GM12878 (cell line): ENCODE measurements around the gene DIS3L2. TPM values are rescaled to one million over a fixed set of nuclear protein-coding genes. Genes with fewer than 3 reads are reported as not detected.

Source experiments
- ATAC-seq: fragments of 200-7000 bp; cut with Tn5 transposase; 3 replicates; pipeline ENCODE4 v1.9.1; 2020; ENCODE audit warnings: mild to moderate bottlenecking, moderate library complexity
- BruUV-seq: library from RNA; stranded (reverse); fragments of 400-500 nt; replicated peaks from 2 replicates; lab custom pipeline; 2021; lab: Mats Ljungman, UMichigan
- CTCF ChIA-PET: fragments of 300-600 bp; sonication (Branson Sonifier 250); formaldehyde crosslinking; extraction: SDS; loops from one replicate; lab custom pipeline; 2021; ENCODE audit warnings: inconsistent platforms; lab: Yijun Ruan, JAX
- POLR2A ChIA-PET: fragments of 350-600 bp; formaldehyde crosslinking; extraction: SDS; loops from one replicate; lab custom pipeline; 2021; ENCODE audit warnings: inconsistent platforms; lab: Charles Lee
- RAD21 ChIA-PET: fragments of 300-600 bp; sonication (Branson Sonifier 250); formaldehyde crosslinking; loops from one replicate; lab custom pipeline; 2023; ENCODE audit warnings: antibody characterized with exemption; ENCODE audit not compliant: unreplicated experiment; lab: Charles Lee
- SMC1A ChIA-PET: fragments of 300-600 bp; sonication (Branson Sonifier 250); formaldehyde crosslinking; loops from one replicate; lab custom pipeline; 2023; ENCODE audit not compliant: unreplicated experiment, uncharacterized antibody; lab: Charles Lee
- DNase-seq: peaks from one replicate; pipeline ENCODE4 v3.0.0-alpha.2; 2011; ENCODE audit warnings: low read depth, low spot score
- FAIRE-seq: peaks from 3 replicates; lab custom pipeline; 2011; peaks lifted over from hg19 to GRCh38; lab: Jason Lieb, UNC
- H2AFZ ChIP-seq: 2 replicates; pipeline ENCODE4 v1.6.0; 2011; ENCODE audit warnings: low read depth, low read length, control low read depth; ENCODE audit not compliant: control insufficient read depth
- H3K27ac ChIP-seq: 2 replicates; pipeline ENCODE4 v1.5.1; 2011; ENCODE audit warnings: control low read depth; ENCODE audit not compliant: control insufficient read depth, insufficient read depth
- H3K27me3 ChIP-seq, 2 experiments: replicated peaks in 1 of 2; 2 replicates each; pipeline versions ENCODE4 v1.6.0 to v1.6.1; 2011; ENCODE audit warnings: low read length in 1 of 2; ENCODE audit not compliant: control insufficient read depth in 2 of 2, insufficient read depth in 2 of 2
- H3K36me3 ChIP-seq, 2 experiments: 2 replicates each; pipeline ENCODE4 v1.5.1; 2011; ENCODE audit warnings: low read length in 1 of 2; ENCODE audit not compliant: control insufficient read depth in 2 of 2, insufficient read depth in 2 of 2
- H3K4me1 ChIP-seq: 2 replicates; pipeline ENCODE4 v1.6.1; 2011; ENCODE audit warnings: mild to moderate bottlenecking, low read length, moderate library complexity, mixed read lengths; ENCODE audit not compliant: control insufficient read depth, insufficient read depth
- H3K4me2 ChIP-seq: 2 replicates; pipeline ENCODE4 v1.6.0; 2011; ENCODE audit warnings: control low read depth; ENCODE audit not compliant: control insufficient read depth, insufficient read depth
- H3K4me3 ChIP-seq: fragments of 200-600 bp; sonication (generic); 2 replicates; pipeline ENCODE4 v1.5.1; 2016
- H3K79me2 ChIP-seq: 2 replicates; pipeline ENCODE4 v1.6.0; 2011; ENCODE audit warnings: low read length; ENCODE audit not compliant: control insufficient read depth, insufficient read depth
- H3K9ac ChIP-seq: 2 replicates; pipeline ENCODE4 v1.8.0; 2011; ENCODE audit warnings: low read length, control low read depth, mixed read lengths; ENCODE audit not compliant: control insufficient read depth, insufficient read depth
- H3K9me3 ChIP-seq: replicated peaks from 3 replicates; pipeline ENCODE4 v1.5.1; 2011; ENCODE audit warnings: mild to moderate bottlenecking, low read length; ENCODE audit not compliant: control insufficient read depth, insufficient read depth
- H4K20me1 ChIP-seq: 2 replicates; pipeline ENCODE4 v1.6.0; 2011; ENCODE audit not compliant: control insufficient read depth, insufficient read depth
- ATF7 ChIP-seq: fragments of 450-650 bp; IDR thresholded peaks from 2 replicates; pipeline ENCODE4 v1.6.1; 2016; ENCODE audit warnings: low read depth, mild to moderate bottlenecking
- BCL3 ChIP-seq: IDR thresholded peaks from 2 replicates; pipeline ENCODE4 v1.6.1; 2011; ENCODE audit warnings: borderline replicate concordance, low read depth, mild to moderate bottlenecking, moderate library complexity, low read length; ENCODE audit not compliant: insufficient read depth, poor library complexity, severe bottlenecking
- BHLHE40 ChIP-seq, 2 experiments: fragments of 450-650 bp in 1 of 2; IDR thresholded peaks; 2 replicates each; pipeline ENCODE4 v1.6.1; 2011 to 2017; ENCODE audit warnings: low read depth in 2 of 2, borderline replicate concordance in 1 of 2, improper control_type of control experiment in 1 of 2, low read length in 1 of 2, mild to moderate bottlenecking in 1 of 2
- BRCA1 ChIP-seq: IDR thresholded peaks from 2 replicates; pipeline ENCODE4 v1.6.1; 2011; ENCODE audit warnings: low read depth, low read length, improper control_type of control experiment
- CREB1 ChIP-seq: IDR thresholded peaks from 2 replicates; pipeline ENCODE4 v1.6.1; 2012; ENCODE audit warnings: low read depth, mild to moderate bottlenecking, inconsistent platforms
- EZH2 ChIP-seq: IDR thresholded peaks from 2 replicates; pipeline ENCODE4 v1.6.1; 2012; ENCODE audit warnings: low read depth, mild to moderate bottlenecking, control low read depth, inconsistent platforms, low read length, borderline replicate concordance; ENCODE audit not compliant: control insufficient read depth
- GABPA ChIP-seq: IDR thresholded peaks from 2 replicates; pipeline ENCODE4 v1.6.1; 2014; ENCODE audit warnings: antibody characterized with exemption, low read depth, mild to moderate bottlenecking, inconsistent platforms
- IKZF1 ChIP-seq: fragments of 450-650 bp; conservative IDR thresholded peaks from 2 replicates; pipeline ENCODE4 v1.6.1; 2017; ENCODE audit warnings: antibody characterized with exemption, mild to moderate bottlenecking
- MYB ChIP-seq: fragments of 150-350 bp; IDR thresholded peaks from 2 replicates; pipeline ENCODE4 v1.6.1; 2014; ENCODE audit warnings: mild to moderate bottlenecking, low read depth, low read length, borderline replicate concordance
- PAX8 ChIP-seq: fragments of 450-650 bp; IDR thresholded peaks from 2 replicates; pipeline ENCODE4 v1.6.1; 2017; ENCODE audit warnings: mild to moderate bottlenecking, moderate library complexity
- SIX5 ChIP-seq: IDR thresholded peaks from 2 replicates; pipeline ENCODE4 v1.6.1; 2011; ENCODE audit warnings: mild to moderate bottlenecking, low read depth, low read length, moderate library complexity; ENCODE audit not compliant: severe bottlenecking
- SMARCA5 ChIP-seq: fragments of 450-650 bp; IDR thresholded peaks from 2 replicates; pipeline ENCODE4 v1.6.1; 2017; ENCODE audit warnings: mild to moderate bottlenecking
- SRF ChIP-seq, 2 experiments: IDR thresholded peaks; 2 replicates each; pipeline ENCODE4 v1.6.1; 2011; ENCODE audit warnings: low read depth in 2 of 2, low read length in 2 of 2, mild to moderate bottlenecking in 1 of 2, moderate library complexity in 1 of 2
- STAT1 ChIP-seq: fragments of 450-650 bp; conservative IDR thresholded peaks from 2 replicates; pipeline ENCODE4 v1.6.1; 2014; ENCODE audit warnings: antibody characterized with exemption, mild to moderate bottlenecking
- SUPT20H ChIP-seq: IDR thresholded peaks from 2 replicates; pipeline ENCODE4 v1.6.1; 2011; ENCODE audit warnings: low read depth, mild to moderate bottlenecking, low read length, moderate library complexity, borderline replicate concordance; ENCODE audit not compliant: control insufficient read depth
- TAF1 ChIP-seq: IDR thresholded peaks from 2 replicates; pipeline ENCODE4 v1.6.1; 2011; ENCODE audit warnings: mild to moderate bottlenecking, low read depth, low read length, borderline replicate concordance
- WRNIP1 ChIP-seq: IDR thresholded peaks from 2 replicates; pipeline ENCODE4 v1.6.1; 2011; ENCODE audit warnings: low read depth, low read length, improper control_type of control experiment, borderline replicate concordance
- WGBS: methylation state at CpG from one replicate; pipeline ENCODE4 v1.1.6; 2016; ENCODE audit warnings: low lambda C conversion rate; ENCODE audit not compliant: insufficient replicate concordance, insufficient coverage; ENCODE audit errors: missing lambda C conversion rate; 5-methylcytosine and 5-hydroxymethylcytosine counted together
- in situ Hi-C: fragments of 300-500 bp; cut with MboI; formaldehyde crosslinking; loops from 9 replicates; pipeline ENCODE4 v1.14.3; 2018; ENCODE audit warnings: mixed read lengths
- intact Hi-C: fragments of 100-400 bp; cut with micrococcal nuclease; formaldehyde crosslinking; loops from one replicate; pipeline ENCODE4 v1.14.2; 2022; ENCODE audit not compliant: unreplicated experiment
- polyA plus RNA-seq, 11 experiments: library from polyadenylated mRNA; depleted of rRNA in 4 of 11; unstranded in 6 of 11; stranded (reverse) in 5 of 11; fragments of >200 nt; fragmentation: Nextera tagmentation in 4 of 11; fragmentation: Illumina TruSeq in 1 of 11; extraction: Ambion mirVana in 4 of 11; extraction: Trizol in 1 of 11; gene quantifications; 1 replicate in 1 of 11; 2 replicates in 10 of 11; pipeline versions ENCODE4 v1.2.1 to v1.2.3, GENCODE V29; 2011 to 2016; ENCODE audit warnings: inconsistent platforms in 2 of 11, missing spikeins in 2 of 11, low read depth in 1 of 11
- total RNA-seq, 4 experiments: library from RNA; depleted of rRNA in 3 of 4; stranded (reverse); fragments of >200 nt in 3 of 4; fragmentation: Illumina TruSeq in 1 of 4; extraction: Trizol in 1 of 4; gene quantifications; 2 replicates each; pipeline versions ENCODE4 v1.2.1 to v1.2.3, GENCODE V29; 2013 to 2021
- TF ChIP-seq, protein P1 (sequence below): fragments of 450-650 bp; conservative IDR thresholded peaks from 2 replicates; pipeline ENCODE4 v1.6.1; 2017; ENCODE audit warnings: mild to moderate bottlenecking, moderate library complexity

DIS3L2 gene
- total and polyA plus RNA-seq, 10 of the 15 experiments (the other 5 are each of a cell fraction or from before 2014, with no cell fraction given): 3.5 to 27.1 (median 16.0) TPM

DNA sequence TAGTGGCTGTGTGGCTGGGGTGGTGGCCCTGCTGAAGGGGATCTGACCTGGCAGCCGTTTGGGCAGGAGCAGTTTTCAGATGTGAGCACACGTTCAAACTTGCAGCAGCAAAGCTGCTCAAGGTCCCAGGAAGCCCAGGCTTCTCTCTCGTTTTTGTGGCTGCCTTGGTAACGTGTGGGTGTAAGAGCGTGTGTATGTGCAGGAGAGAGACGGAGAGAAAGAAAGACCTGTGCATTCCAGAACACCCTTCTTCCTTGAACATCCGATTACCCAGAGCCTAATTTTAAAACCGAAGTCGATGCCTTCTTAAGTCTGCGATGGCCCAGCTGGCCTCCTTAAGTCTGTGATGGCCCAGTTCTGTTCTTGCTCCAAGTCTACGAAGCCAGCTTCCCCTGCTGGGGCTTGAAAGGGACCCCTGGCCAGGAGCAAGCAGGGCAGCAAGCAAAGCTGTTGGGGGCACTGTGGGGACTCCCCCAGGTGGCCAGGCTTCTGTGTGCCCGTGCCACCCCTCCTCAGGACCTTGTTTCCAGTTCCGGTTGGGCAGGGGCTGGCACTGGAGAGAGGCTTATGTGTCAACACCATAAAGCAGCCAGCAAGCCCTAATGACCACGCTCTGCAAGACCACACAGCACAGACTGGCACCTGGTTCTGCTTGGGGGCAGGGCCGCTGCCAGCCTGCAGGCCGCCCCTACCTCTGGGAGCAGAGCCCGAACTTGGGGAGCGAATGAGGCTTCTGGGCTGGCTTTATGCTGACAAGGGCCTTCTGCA is 361.2 kb downstream of the DIS3L2 start:
- Histone ChIP-seq H3K4me3 (no peak overlapping the region), H3K9me3 (no peaks in the 10 kb centered on the region), H3K27me3 (no peaks in the 10 kb centered on the region), H3K79me2 (no peaks in the 10 kb centered on the region), H3K4me2 (no peak overlapping the region), H2AFZ (no peak overlapping the region), H3K36me3 (no peaks in the 10 kb centered on the region; a peak in 1 of 4 replicates), H3K4me1 (peaks cover 3% of the 10 kb centered on the region), H4K20me1 (no peaks in the 10 kb centered on the region), H3K27ac (no peak overlapping the region), H3K9ac (no peak overlapping the region)
- DNase-seq (no peak), FAIRE-seq (no peak), ATAC-seq (no peak)
- POLR2A ChIA-PET: no interaction called here
- RAD21 ChIA-PET: no interaction called here
- in situ Hi-C loops: no loop called here
- SMC1A ChIA-PET: no interaction called here
- CTCF ChIA-PET: no interaction called here
- 77% methylated on average over 18 of the region's 18 CpGs for WGBS
- TF ChIP-seq IKZF1 (no peak), SRF (IDR thresholded peaks at IDR 0.05; ENCODE audit: low read depth in 2 of 2, low read length in 2 of 2) (no peak), BHLHE40 (IDR thresholded peaks at IDR 0.05; ENCODE audit: borderline replicate concordance in 1 of 2, low read depth in 2 of 2, low read length in 1 of 2) (no peak), SIX5 (no peak), SUPT20H (no peak), GABPA (no peak), PAX8 (no peak), WRNIP1 (no peak), BCL3 (no peak), CREB1 (no peak), MYB (no peak), ATF7 (no peak), EZH2 (no peak), BRCA1 (no peak), STAT1 (no peak), TAF1 (no peak), SMARCA5 (no peak)
- TF ChIP-seq, protein P1, sequence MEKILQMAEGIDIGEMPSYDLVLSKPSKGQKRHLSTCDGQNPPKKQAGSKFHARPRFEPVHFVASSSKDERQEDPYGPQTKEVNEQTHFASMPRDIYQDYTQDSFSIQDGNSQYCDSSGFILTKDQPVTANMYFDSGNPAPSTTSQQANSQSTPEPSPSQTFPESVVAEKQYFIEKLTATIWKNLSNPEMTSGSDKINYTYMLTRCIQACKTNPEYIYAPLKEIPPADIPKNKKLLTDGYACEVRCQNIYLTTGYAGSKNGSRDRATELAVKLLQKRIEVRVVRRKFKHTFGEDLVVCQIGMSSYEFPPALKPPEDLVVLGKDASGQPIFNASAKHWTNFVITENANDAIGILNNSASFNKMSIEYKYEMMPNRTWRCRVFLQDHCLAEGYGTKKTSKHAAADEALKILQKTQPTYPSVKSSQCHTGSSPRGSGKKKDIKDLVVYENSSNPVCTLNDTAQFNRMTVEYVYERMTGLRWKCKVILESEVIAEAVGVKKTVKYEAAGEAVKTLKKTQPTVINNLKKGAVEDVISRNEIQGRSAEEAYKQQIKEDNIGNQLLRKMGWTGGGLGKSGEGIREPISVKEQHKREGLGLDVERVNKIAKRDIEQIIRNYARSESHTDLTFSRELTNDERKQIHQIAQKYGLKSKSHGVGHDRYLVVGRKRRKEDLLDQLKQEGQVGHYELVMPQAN: no peak
- intact Hi-C loops: loop anchor here (10.0 kb wide), 1 partner anchor 178 kb away; no protein-coding TSS in a partner anchor
- BruUV-seq: no TSS peak
